GM12878 (cell line): ENCODE measurements around the gene HHAT. TPM values are rescaled to one million over a fixed set of nuclear protein-coding genes. Genes with fewer than 3 reads are reported as not detected.

Experiments used
- ATAC-seq: fragments of 200-7000 bp; cut with Tn5 transposase; 3 replicates; pipeline ENCODE4 v1.9.1; 2020; ENCODE audit warnings: mild to moderate bottlenecking, moderate library complexity
- BruUV-seq: library from RNA; stranded (reverse); fragments of 400-500 nt; replicated peaks from 2 replicates; lab custom pipeline; 2021; lab: Mats Ljungman, UMichigan
- CTCF ChIA-PET: fragments of 300-600 bp; sonication (Branson Sonifier 250); formaldehyde crosslinking; extraction: SDS; loops from one replicate; lab custom pipeline; 2021; ENCODE audit warnings: inconsistent platforms; lab: Yijun Ruan, JAX
- POLR2A ChIA-PET: fragments of 350-600 bp; formaldehyde crosslinking; extraction: SDS; loops from one replicate; lab custom pipeline; 2021; ENCODE audit warnings: inconsistent platforms; lab: Charles Lee
- RAD21 ChIA-PET: fragments of 300-600 bp; sonication (Branson Sonifier 250); formaldehyde crosslinking; loops from one replicate; lab custom pipeline; 2023; ENCODE audit warnings: antibody characterized with exemption; ENCODE audit not compliant: unreplicated experiment; lab: Charles Lee
- SMC1A ChIA-PET: fragments of 300-600 bp; sonication (Branson Sonifier 250); formaldehyde crosslinking; loops from one replicate; lab custom pipeline; 2023; ENCODE audit not compliant: unreplicated experiment, uncharacterized antibody; lab: Charles Lee
- DNase-seq: peaks from one replicate; pipeline ENCODE4 v3.0.0-alpha.2; 2011; ENCODE audit warnings: low read depth, low spot score
- FAIRE-seq: peaks from 3 replicates; lab custom pipeline; 2011; peaks lifted over from hg19 to GRCh38; lab: Jason Lieb, UNC
- H2AFZ ChIP-seq: 2 replicates; pipeline ENCODE4 v1.6.0; 2011; ENCODE audit warnings: low read depth, low read length, control low read depth; ENCODE audit not compliant: control insufficient read depth
- H3K27ac ChIP-seq: 2 replicates; pipeline ENCODE4 v1.5.1; 2011; ENCODE audit warnings: control low read depth; ENCODE audit not compliant: control insufficient read depth, insufficient read depth
- H3K27me3 ChIP-seq, 2 experiments: replicated peaks in 1 of 2; 2 replicates each; pipeline versions ENCODE4 v1.6.0 to v1.6.1; 2011; ENCODE audit warnings: low read length in 1 of 2; ENCODE audit not compliant: control insufficient read depth in 2 of 2, insufficient read depth in 2 of 2
- H3K36me3 ChIP-seq, 2 experiments: 2 replicates each; pipeline ENCODE4 v1.5.1; 2011; ENCODE audit warnings: low read length in 1 of 2; ENCODE audit not compliant: control insufficient read depth in 2 of 2, insufficient read depth in 2 of 2
- H3K4me1 ChIP-seq: 2 replicates; pipeline ENCODE4 v1.6.1; 2011; ENCODE audit warnings: mild to moderate bottlenecking, low read length, moderate library complexity, mixed read lengths; ENCODE audit not compliant: control insufficient read depth, insufficient read depth
- H3K4me2 ChIP-seq: 2 replicates; pipeline ENCODE4 v1.6.0; 2011; ENCODE audit warnings: control low read depth; ENCODE audit not compliant: control insufficient read depth, insufficient read depth
- H3K4me3 ChIP-seq: fragments of 200-600 bp; sonication (generic); 2 replicates; pipeline ENCODE4 v1.5.1; 2016
- H3K79me2 ChIP-seq: 2 replicates; pipeline ENCODE4 v1.6.0; 2011; ENCODE audit warnings: low read length; ENCODE audit not compliant: control insufficient read depth, insufficient read depth
- H3K9ac ChIP-seq: 2 replicates; pipeline ENCODE4 v1.8.0; 2011; ENCODE audit warnings: low read length, control low read depth, mixed read lengths; ENCODE audit not compliant: control insufficient read depth, insufficient read depth
- H3K9me3 ChIP-seq: replicated peaks from 3 replicates; pipeline ENCODE4 v1.5.1; 2011; ENCODE audit warnings: mild to moderate bottlenecking, low read length; ENCODE audit not compliant: control insufficient read depth, insufficient read depth
- H4K20me1 ChIP-seq: 2 replicates; pipeline ENCODE4 v1.6.0; 2011; ENCODE audit not compliant: control insufficient read depth, insufficient read depth
- BMI1 ChIP-seq: fragments of 450-650 bp; IDR thresholded peaks from 2 replicates; pipeline ENCODE4 v1.6.1; 2016; ENCODE audit warnings: mild to moderate bottlenecking, moderate library complexity, borderline replicate concordance
- HCFC1 ChIP-seq: fragments of 150-350 bp; IDR thresholded peaks from 2 replicates; pipeline ENCODE4 v1.6.1; 2014; ENCODE audit warnings: low read length
- KAT2A ChIP-seq: conservative IDR thresholded peaks from 2 replicates; pipeline ENCODE4 v1.6.1; 2011; ENCODE audit warnings: low read depth, low read length; ENCODE audit not compliant: control insufficient read depth
- MEF2B ChIP-seq: fragments of 450-650 bp; IDR thresholded peaks from 2 replicates; pipeline ENCODE4 v1.6.1; 2018; ENCODE audit warnings: mild to moderate bottlenecking, moderate library complexity; ENCODE audit not compliant: partially characterized antibody, poor library complexity, severe bottlenecking
- NFYA ChIP-seq: IDR thresholded peaks from 2 replicates; pipeline ENCODE4 v1.6.1; 2011; ENCODE audit warnings: low read depth, mild to moderate bottlenecking, low read length, improper control_type of control experiment, borderline replicate concordance
- WGBS: methylation state at CpG from one replicate; pipeline ENCODE4 v1.1.6; 2016; ENCODE audit warnings: low lambda C conversion rate; ENCODE audit not compliant: insufficient replicate concordance, insufficient coverage; ENCODE audit errors: missing lambda C conversion rate; 5-methylcytosine and 5-hydroxymethylcytosine counted together
- in situ Hi-C: fragments of 300-500 bp; cut with MboI; formaldehyde crosslinking; loops from 9 replicates; pipeline ENCODE4 v1.14.3; 2018; ENCODE audit warnings: mixed read lengths
- intact Hi-C: fragments of 100-400 bp; cut with micrococcal nuclease; formaldehyde crosslinking; loops from one replicate; pipeline ENCODE4 v1.14.2; 2022; ENCODE audit not compliant: unreplicated experiment
- polyA plus RNA-seq, 11 experiments: library from polyadenylated mRNA; depleted of rRNA in 4 of 11; unstranded in 6 of 11; stranded (reverse) in 5 of 11; fragments of >200 nt; fragmentation: Nextera tagmentation in 4 of 11; fragmentation: Illumina TruSeq in 1 of 11; extraction: Ambion mirVana in 4 of 11; extraction: Trizol in 1 of 11; gene quantifications; 1 replicate in 1 of 11; 2 replicates in 10 of 11; pipeline versions ENCODE4 v1.2.1 to v1.2.3, GENCODE V29; 2011 to 2016; ENCODE audit warnings: inconsistent platforms in 2 of 11, missing spikeins in 2 of 11, low read depth in 1 of 11
- total RNA-seq, 4 experiments: library from RNA; depleted of rRNA in 3 of 4; stranded (reverse); fragments of >200 nt in 3 of 4; fragmentation: Illumina TruSeq in 1 of 4; extraction: Trizol in 1 of 4; gene quantifications; 2 replicates each; pipeline versions ENCODE4 v1.2.1 to v1.2.3, GENCODE V29; 2013 to 2021
- TF ChIP-seq, protein P1 (sequence below): fragments of 450-650 bp; formaldehyde crosslinking; IDR thresholded peaks from 2 replicates; pipeline ENCODE4 v1.4.0; 2020; ENCODE audit warnings: mild to moderate bottlenecking, moderate library complexity
- TF ChIP-seq, protein P2 (sequence below): IDR thresholded peaks from 2 replicates; pipeline ENCODE4 v1.6.1; 2011; ENCODE audit warnings: borderline replicate concordance, low read depth, mild to moderate bottlenecking, moderate library complexity, mixed read lengths, low read length; ENCODE audit not compliant: insufficient read depth; ENCODE audit errors: extremely low read length
- TF ChIP-seq, protein P3 (sequence below): IDR thresholded peaks from 2 replicates; pipeline ENCODE4 v1.6.1; 2012; ENCODE audit warnings: mild to moderate bottlenecking, low read depth, low read length

The HHAT gene
- total and polyA plus RNA-seq, 10 of the 15 experiments (the other 5 are each of a cell fraction or from before 2014, with no cell fraction given), result 1.2 to 37.6 (median 2.6) TPM

DNA sequence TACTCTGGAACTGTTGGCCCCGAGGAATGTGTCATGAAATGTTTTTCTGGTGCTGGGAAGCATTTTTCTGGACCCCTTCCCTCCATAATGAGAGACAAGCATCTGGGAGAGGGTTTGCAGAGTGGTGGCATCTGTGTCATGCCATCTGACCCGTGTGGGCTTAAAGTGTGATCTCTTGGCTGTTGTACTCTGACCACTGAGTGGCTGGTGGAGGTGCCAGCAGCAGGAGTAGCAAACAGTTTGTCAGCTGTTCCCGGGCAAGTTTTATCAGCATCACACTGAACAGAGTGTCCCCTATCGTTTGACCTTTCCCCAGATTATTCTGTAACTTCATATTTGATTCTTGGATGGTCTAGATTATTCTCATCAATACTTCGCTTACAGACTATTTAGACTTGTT is 150.1 kb downstream of the HHAT start:
- DNase-seq (no peak), ATAC-seq (no peak), FAIRE-seq (no peak)
- Histone ChIP-seq H4K20me1 (no peaks in the 10 kb centered on the region), H3K4me3 (no peak overlapping the region), H3K9ac (no peak overlapping the region), H3K36me3 (no peaks in the 10 kb centered on the region), H3K9me3 (no peaks in the 10 kb centered on the region), H3K4me2 (no peak overlapping the region), H3K27ac (no peak overlapping the region), H3K27me3 (no peaks in the 10 kb centered on the region), H3K4me1 (no peaks in the 10 kb centered on the region), H2AFZ (no peak overlapping the region), H3K79me2 (no peaks in the 10 kb centered on the region)
- 24% methylated on average over 5 of the region's 5 CpGs for WGBS
- ChIA-PET POLR2A (no interaction called here), RAD21 (no interaction called here), CTCF (no interaction called here), SMC1A (no interaction called here)
- in situ Hi-C loops, result no loop called here
- intact Hi-C loops, result no loop called here
- BruUV-seq, result no TSS peak
- TF ChIP-seq BMI1 (no peak), MEF2B (no peak)

DNA sequence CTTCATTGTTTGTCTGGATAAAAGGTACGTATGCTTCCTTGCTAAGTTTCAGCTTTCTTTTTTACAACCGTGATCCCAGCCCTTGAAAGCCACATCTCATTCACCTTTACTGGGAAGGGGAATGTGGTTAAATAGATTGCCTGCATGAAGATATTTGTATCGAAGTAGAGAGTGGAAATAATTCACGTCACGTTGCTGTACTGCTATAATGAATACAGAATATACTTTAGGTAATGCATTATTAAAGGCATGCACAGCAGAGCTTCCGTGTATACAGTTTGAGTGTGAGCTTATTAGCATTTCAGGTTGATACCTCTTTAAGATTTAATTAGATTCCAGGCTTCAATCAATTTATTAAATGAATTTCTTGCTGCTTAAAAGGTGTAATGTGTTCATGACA is 153.8 kb downstream of the HHAT start:
- RAD21 ChIA-PET, result no interaction called here
- Histone ChIP-seq H4K20me1 (no peaks in the 10 kb centered on the region), H3K4me3 (no peak overlapping the region), H3K4me2 (no peak overlapping the region), H3K79me2 (no peaks in the 10 kb centered on the region), H3K4me1 (no peaks in the 10 kb centered on the region), H3K27me3 (no peaks in the 10 kb centered on the region), H2AFZ (no peak overlapping the region), H3K9me3 (no peaks in the 10 kb centered on the region), H3K27ac (no peak overlapping the region), H3K36me3 (no peaks in the 10 kb centered on the region), H3K9ac (no peak overlapping the region)
- 47% methylated on average over 6 of the region's 6 CpGs for WGBS
- FAIRE-seq (no peak), ATAC-seq (no peak), DNase-seq (no peak)
- POLR2A ChIA-PET, result no interaction called here
- intact Hi-C loops, result no loop called here
- BruUV-seq, result no TSS peak
- in situ Hi-C loops, result no loop called here
- CTCF ChIA-PET, result interaction anchor here (0.5 kb wide), 1 partner anchor 652 kb away, joined by 3 read pairs; the partner anchor contains the start of gene KCNH1
- SMC1A ChIA-PET, result interaction anchor here (0.9 to 1.7 kb wide), 4 partner anchors 10 to 121 kb away, joined by 3 to 4 read pairs (median 3); no protein-coding TSS in a partner anchor
- no peak for TF ChIP-seq NFYA
- TF ChIP-seq, protein P1, sequence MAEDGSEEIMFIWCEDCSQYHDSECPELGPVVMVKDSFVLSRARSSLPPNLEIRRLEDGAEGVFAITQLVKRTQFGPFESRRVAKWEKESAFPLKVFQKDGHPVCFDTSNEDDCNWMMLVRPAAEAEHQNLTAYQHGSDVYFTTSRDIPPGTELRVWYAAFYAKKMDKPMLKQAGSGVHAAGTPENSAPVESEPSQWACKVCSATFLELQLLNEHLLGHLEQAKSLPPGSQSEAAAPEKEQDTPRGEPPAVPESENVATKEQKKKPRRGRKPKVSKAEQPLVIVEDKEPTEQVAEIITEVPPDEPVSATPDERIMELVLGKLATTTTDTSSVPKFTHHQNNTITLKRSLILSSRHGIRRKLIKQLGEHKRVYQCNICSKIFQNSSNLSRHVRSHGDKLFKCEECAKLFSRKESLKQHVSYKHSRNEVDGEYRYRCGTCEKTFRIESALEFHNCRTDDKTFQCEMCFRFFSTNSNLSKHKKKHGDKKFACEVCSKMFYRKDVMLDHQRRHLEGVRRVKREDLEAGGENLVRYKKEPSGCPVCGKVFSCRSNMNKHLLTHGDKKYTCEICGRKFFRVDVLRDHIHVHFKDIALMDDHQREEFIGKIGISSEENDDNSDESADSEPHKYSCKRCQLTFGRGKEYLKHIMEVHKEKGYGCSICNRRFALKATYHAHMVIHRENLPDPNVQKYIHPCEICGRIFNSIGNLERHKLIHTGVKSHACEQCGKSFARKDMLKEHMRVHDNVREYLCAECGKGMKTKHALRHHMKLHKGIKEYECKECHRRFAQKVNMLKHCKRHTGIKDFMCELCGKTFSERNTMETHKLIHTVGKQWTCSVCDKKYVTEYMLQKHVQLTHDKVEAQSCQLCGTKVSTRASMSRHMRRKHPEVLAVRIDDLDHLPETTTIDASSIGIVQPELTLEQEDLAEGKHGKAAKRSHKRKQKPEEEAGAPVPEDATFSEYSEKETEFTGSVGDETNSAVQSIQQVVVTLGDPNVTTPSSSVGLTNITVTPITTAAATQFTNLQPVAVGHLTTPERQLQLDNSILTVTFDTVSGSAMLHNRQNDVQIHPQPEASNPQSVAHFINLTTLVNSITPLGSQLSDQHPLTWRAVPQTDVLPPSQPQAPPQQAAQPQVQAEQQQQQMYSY (CRISPR knock-in tag), result no peak
- TF ChIP-seq, protein P2, sequence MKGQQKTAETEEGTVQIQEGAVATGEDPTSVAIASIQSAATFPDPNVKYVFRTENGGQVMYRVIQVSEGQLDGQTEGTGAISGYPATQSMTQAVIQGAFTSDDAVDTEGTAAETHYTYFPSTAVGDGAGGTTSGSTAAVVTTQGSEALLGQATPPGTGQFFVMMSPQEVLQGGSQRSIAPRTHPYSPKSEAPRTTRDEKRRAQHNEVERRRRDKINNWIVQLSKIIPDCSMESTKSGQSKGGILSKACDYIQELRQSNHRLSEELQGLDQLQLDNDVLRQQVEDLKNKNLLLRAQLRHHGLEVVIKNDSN, result no peak
- no peak for TF ChIP-seq KAT2A
- TF ChIP-seq, protein P3, sequence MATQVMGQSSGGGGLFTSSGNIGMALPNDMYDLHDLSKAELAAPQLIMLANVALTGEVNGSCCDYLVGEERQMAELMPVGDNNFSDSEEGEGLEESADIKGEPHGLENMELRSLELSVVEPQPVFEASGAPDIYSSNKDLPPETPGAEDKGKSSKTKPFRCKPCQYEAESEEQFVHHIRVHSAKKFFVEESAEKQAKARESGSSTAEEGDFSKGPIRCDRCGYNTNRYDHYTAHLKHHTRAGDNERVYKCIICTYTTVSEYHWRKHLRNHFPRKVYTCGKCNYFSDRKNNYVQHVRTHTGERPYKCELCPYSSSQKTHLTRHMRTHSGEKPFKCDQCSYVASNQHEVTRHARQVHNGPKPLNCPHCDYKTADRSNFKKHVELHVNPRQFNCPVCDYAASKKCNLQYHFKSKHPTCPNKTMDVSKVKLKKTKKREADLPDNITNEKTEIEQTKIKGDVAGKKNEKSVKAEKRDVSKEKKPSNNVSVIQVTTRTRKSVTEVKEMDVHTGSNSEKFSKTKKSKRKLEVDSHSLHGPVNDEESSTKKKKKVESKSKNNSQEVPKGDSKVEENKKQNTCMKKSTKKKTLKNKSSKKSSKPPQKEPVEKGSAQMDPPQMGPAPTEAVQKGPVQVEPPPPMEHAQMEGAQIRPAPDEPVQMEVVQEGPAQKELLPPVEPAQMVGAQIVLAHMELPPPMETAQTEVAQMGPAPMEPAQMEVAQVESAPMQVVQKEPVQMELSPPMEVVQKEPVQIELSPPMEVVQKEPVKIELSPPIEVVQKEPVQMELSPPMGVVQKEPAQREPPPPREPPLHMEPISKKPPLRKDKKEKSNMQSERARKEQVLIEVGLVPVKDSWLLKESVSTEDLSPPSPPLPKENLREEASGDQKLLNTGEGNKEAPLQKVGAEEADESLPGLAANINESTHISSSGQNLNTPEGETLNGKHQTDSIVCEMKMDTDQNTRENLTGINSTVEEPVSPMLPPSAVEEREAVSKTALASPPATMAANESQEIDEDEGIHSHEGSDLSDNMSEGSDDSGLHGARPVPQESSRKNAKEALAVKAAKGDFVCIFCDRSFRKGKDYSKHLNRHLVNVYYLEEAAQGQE, result no peak
- no peak for TF ChIP-seq HCFC1
